Pancreas (tissue), 10 donors: ENCODE data around the gene NCAM2. TPM values are rescaled to one million over a fixed set of nuclear protein-coding genes. Genes with fewer than 3 reads are reported as not detected.
"Not testable (repeated sequence)": the region's sequence is repeated elsewhere in the genome, so short reads cannot be mapped to it uniquely, and the experiment has no call there.

Experiments
- ATAC-seq, 4 donors: fragments of 200-7000 bp; cut with Tn5 transposase; one replicate each; pipeline versions ENCODE4 v1.8.0 to v1.9.1; 2020; ENCODE audit warnings: mild to moderate bottlenecking in 4 of 4, moderate library complexity in 4 of 4
- DNase-seq, 6 donors: peaks; one replicate each; pipeline ENCODE4 v3.0.0-alpha.2; 2020
- FAIRE-seq: peaks from 2 replicates; lab custom pipeline; 2012; peaks lifted over from hg19 to GRCh38; lab: Jason Lieb, UNC
- H3K27ac ChIP-seq, 4 donors: fragments of 200-600 bp; sonication (generic); 1 replicate in 3 of 4; 2 replicates in 1 of 4; pipeline versions ENCODE4 v1.5.0 to v1.8.0; 2020
- H3K27me3 ChIP-seq, 4 donors: fragments of 200-600 bp; one replicate each; pipeline ENCODE4 v1.8.0; 2021
- H3K36me3 ChIP-seq, 3 donors: fragments of 200-600 bp; sonication (generic) in 1 of 3; one replicate each; pipeline versions ENCODE4 v1.5.0 to v1.8.0; 2020 to 2021
- H3K4me1 ChIP-seq, 3 donors: fragments of 200-600 bp; one replicate each; pipeline ENCODE4 v1.8.0; 2021
- H3K4me3 ChIP-seq, 4 donors: fragments of 200-600 bp; sonication (generic) in 2 of 4; one replicate each; pipeline versions ENCODE4 v1.5.0 to v1.8.0; 2020 to 2021
- H3K9me3 ChIP-seq, 4 donors: fragments of 200-600 bp; one replicate each; pipeline ENCODE4 v1.8.0; 2021
- CTCF ChIP-seq, 4 donors: fragments of 200-600 bp; sonication (generic) in 3 of 4; IDR thresholded peaks; one replicate each; pipeline versions ENCODE4 v1.5.0 to v1.8.0; 2021; ENCODE audit warnings: antibody characterized with exemption in 4 of 4
- WGBS, 2 donors: extraction: QIAGEN DNeasy Blood & Tissue Kit; methylation state at CpG; one replicate each; pipeline ENCODE4 v1.1.7; 2013; 5-methylcytosine and 5-hydroxymethylcytosine counted together
- intact Hi-C, 3 donors: fragments of 100-400 bp; cut with DNase I; formaldehyde crosslinking; loops; one replicate each; pipeline versions ENCODE4 v1.11.1 to v1.14.2; 2022
- polyA plus RNA-seq, 2 donors: library from polyadenylated mRNA; stranded (reverse); fragments of 200-250 nt; gene quantifications; one replicate each; pipeline ENCODE4 v1.2.3, GENCODE V29; 2013
- total RNA-seq, 6 donors: library from RNA; stranded (reverse); fragmentation: NEBNext Ultra II Directional in 4 of 6; extraction: Animal tissue kit (Norgen Biotek cat#: 25700) in 4 of 6; gene quantifications; one replicate each; pipeline versions ENCODE4 v1.2.1 to v1.2.4, GENCODE V29; 2021 to 2023
- donor health status: healthy with polysubstance abuse.
- donor health status: DM: no; HTN: no; CAD: no; lungs with moderate emphysema.
- donor health status: DM: no; HTN: no; CAD: no.
- donor health status: control.
- donor health status: control.
- donor health status: Bipolar disorder and iron deficiency.
- donor health status: DM: yes; HTN: yes; CAD: no.
- donor health status: DM: no; HTN: no; CAD: no.
- donor health status: DM: no; HTN: no; CAD: no.
- donor health status: DM: yes; HTN: yes; CAD: no.

NCAM2 gene
- total and polyA plus RNA-seq, 8 donors, result under 0.01 to 1.0 (median 0.27) TPM

GRCh38 chr21:21401444-21401843, 403.2 kb downstream of the NCAM2 start:
- FAIRE-seq (no peak), ATAC-seq (no peak), DNase-seq (no peak)
- no peak for TF ChIP-seq CTCF (IDR thresholded peaks at IDR 0.05)
- Histone ChIP-seq H3K4me3 (no peak overlapping the region), H3K9me3 (no peaks in the 10 kb centered on the region), H3K27ac (no peak overlapping the region), H3K4me1 (no peaks in the 10 kb centered on the region), H3K27me3 (no peaks in the 10 kb centered on the region), H3K36me3 (no peaks in the 10 kb centered on the region)
- intact Hi-C loops, result no loop called here

GRCh38 chr21:21402187-21402586, 404.0 kb downstream of the NCAM2 start:
- H3K4me3 ChIP-seq, ATAC-seq, H3K27me3 ChIP-seq, DNase-seq, H3K9me3 ChIP-seq, intact Hi-C loops, H3K27ac ChIP-seq, FAIRE-seq, H3K36me3 ChIP-seq, H3K4me1 ChIP-seq: not testable (repeated sequence)
- 47 to 51% methylated on average over 3 of the region's 3 CpGs for WGBS, 2 donors

GRCh38 chr21:21404261-21404660, 406.1 kb downstream of the NCAM2 start:
- FAIRE-seq, H3K27me3 ChIP-seq, H3K36me3 ChIP-seq, intact Hi-C loops, DNase-seq, H3K27ac ChIP-seq, H3K4me1 ChIP-seq, ATAC-seq, H3K9me3 ChIP-seq, H3K4me3 ChIP-seq: not testable (repeated sequence)
- WGBS, 2 donors, result 39 to 43% methylated on average over 5 of the region's 5 CpGs

- no peaks in the 10 kb centered on the region for H3K27me3 ChIP-seq
- 64 to 81% methylated on average over 3 of the region's 3 CpGs for WGBS, 2 donors
- H3K9me3 ChIP-seq, result no peaks in the 10 kb centered on the region
- no peak overlapping the region for H3K4me3 ChIP-seq
- no peak for FAIRE-seq
- no peak for ATAC-seq
- H3K4me1 ChIP-seq, result no peaks in the 10 kb centered on the region
- no peak for DNase-seq
- intact Hi-C loops, result no loop called here
- H3K27ac ChIP-seq, result no peak overlapping the region
- TF ChIP-seq CTCF (IDR thresholded peaks at IDR 0.05), result no peak
- H3K36me3 ChIP-seq, result no peaks in the 10 kb centered on the region
These were observed 408.7 kb downstream of the NCAM2 start for GRCh38 chr21:21406921-21407320.

GRCh38 chr21:21412096-21412495, 413.9 kb downstream of the NCAM2 start:
- no peak for DNase-seq
- H3K4me3 ChIP-seq, result no peak overlapping the region
- no peak for FAIRE-seq
- no peaks in the 10 kb centered on the region for H3K4me1 ChIP-seq
- 68 to 73% methylated on average over 6 of the region's 6 CpGs for WGBS, 2 donors
- no peak overlapping the region for H3K27ac ChIP-seq
- intact Hi-C loops, result no loop called here
- H3K9me3 ChIP-seq, result no peaks in the 10 kb centered on the region
- no peak for ATAC-seq
- H3K36me3 ChIP-seq, result no peaks in the 10 kb centered on the region
- TF ChIP-seq CTCF (IDR thresholded peaks at IDR 0.05), result no peak
- no peaks in the 10 kb centered on the region for H3K27me3 ChIP-seq

- Histone ChIP-seq H3K9me3 (no peaks in the 10 kb centered on the region), H3K36me3 (no peaks in the 10 kb centered on the region), H3K27me3 (no peaks in the 10 kb centered on the region), H3K4me1 (no peaks in the 10 kb centered on the region), H3K4me3 (no peak overlapping the region), H3K27ac (no peak overlapping the region)
- WGBS, 2 donors, result 47 to 56% methylated on average over 1 of the region's 1 CpG
- TF ChIP-seq CTCF (IDR thresholded peaks at IDR 0.05), result no peak
- DNase-seq (no peak), FAIRE-seq (no peak), ATAC-seq (no peak)
- intact Hi-C loops, result no loop called here
These were observed 417.5 kb downstream of the NCAM2 start for GRCh38 chr21:21415741-21416140.
